ENCODE measurements around the gene CD44. TPM values are rescaled to one million over a fixed set of nuclear protein-coding genes. Genes with fewer than 3 reads are reported as not detected.

Gene CD44
- total RNA-seq, 1 donor from 2014 or later = 1,546 TPM

- no peak for TF ChIP-seq CTCF (IDR thresholded peaks at IDR 0.05)
- intact Hi-C loops (cut with micrococcal nuclease) = loop anchor here (1.0 to 5.0 kb wide), 5 partner anchors 41 to 251 kb away; no protein-coding TSS in a partner anchor
- Mint-ChIP-seq H3K4me1 (peaks cover 73% of the 10 kb centered on the region), H3K4me3 (peak overlapping the region; percentile 97), H3K27me3 (no peaks in the 10 kb centered on the region), H3K36me3 (ENCODE audit: low read depth) (peaks cover 72% of the 10 kb centered on the region), H3K9me3 (no peaks in the 10 kb centered on the region), H3K27ac (peak overlapping the region; percentile 98)
- POLR2A ChIA-PET = interaction anchor here (0.6 to 6.8 kb wide), 18 partner anchors 8 to 277 kb away, joined by 3 to 222 read pairs (median 16); no protein-coding TSS in a partner anchor
- DNase-seq (peak; percentile 38), ATAC-seq (ENCODE audit: low read depth) (no peak)
- CTCF ChIA-PET = interaction anchor here (0.8 to 3.9 kb wide), 9 partner anchors 12 to 216 kb away, joined by 3 to 18 read pairs (median 6); no protein-coding TSS in a partner anchor
Measured at GRCh38 chr11:35141571-35141971, 2.6 kb downstream of the CD44 start.

GRCh38 chr11:35142481-35143075, 3.6 kb downstream of the CD44 start:
- no peak for DNase-seq
- no peak for ATAC-seq (ENCODE audit: low read depth)
- peaks cover 81% of the 10 kb centered on the region for H3K36me3 Mint-ChIP-seq (ENCODE audit: low read depth)
- H3K4me1 Mint-ChIP-seq = peaks cover 76% of the 10 kb centered on the region
- intact Hi-C loops (cut with micrococcal nuclease) = loop anchor here (5.0 kb wide), 2 partner anchors 40 to 250 kb away; no protein-coding TSS in a partner anchor
- H3K27me3 Mint-ChIP-seq = no peaks in the 10 kb centered on the region
- no peak for TF ChIP-seq CTCF (IDR thresholded peaks at IDR 0.05)
- ChIA-PET CTCF (interaction anchor here (0.7 to 3.9 kb wide), 2 partner anchors 143 to 145 kb away, joined by 3 to 16 read pairs; no protein-coding TSS in a partner anchor), POLR2A (interaction anchor here (0.6 to 6.8 kb wide), 6 partner anchors 7 to 102 kb away, joined by 3 to 222 read pairs (median 49); no protein-coding TSS in a partner anchor)
- no peaks in the 10 kb centered on the region for H3K9me3 Mint-ChIP-seq
- peak overlapping the region; percentile 98 for H3K27ac Mint-ChIP-seq
- peak overlapping the region; percentile 97 for H3K4me3 Mint-ChIP-seq

GRCh38 chr11:35143297-35144135, 4.5 kb downstream of the CD44 start:
- Mint-ChIP-seq H3K4me1 (peaks cover 77% of the 10 kb centered on the region), H3K4me3 (peak overlapping the region; percentile 97), H3K27ac (peak overlapping the region; percentile 90), H3K36me3 (ENCODE audit: low read depth) (peaks cover 89% of the 10 kb centered on the region), H3K27me3 (no peaks in the 10 kb centered on the region), H3K9me3 (no peaks in the 10 kb centered on the region)
- ChIA-PET CTCF (interaction anchor here (0.6 to 1.5 kb wide), 7 partner anchors 19 to 324 kb away, joined by 3 to 4 read pairs (median 3); no protein-coding TSS in a partner anchor), POLR2A (interaction anchor here (0.6 to 6.8 kb wide), 25 partner anchors 9 to 248 kb away, joined by 3 to 222 read pairs (median 4); no protein-coding TSS in a partner anchor)
- intact Hi-C loops (cut with micrococcal nuclease) = loop anchor here (1.0 to 5.0 kb wide), 8 partner anchors 17 to 249 kb away; partner anchors contain the start of genes APIP and PDHX
- no peak for TF ChIP-seq CTCF (IDR thresholded peaks at IDR 0.05)
- DNase-seq (no peak), ATAC-seq (ENCODE audit: low read depth) (no peak)

- peak overlapping the region; percentile 90 for H3K27ac Mint-ChIP-seq
- peak overlapping the region; percentile 97 for H3K4me3 Mint-ChIP-seq
- peaks cover 93% of the 10 kb centered on the region for H3K36me3 Mint-ChIP-seq (ENCODE audit: low read depth)
- no peak for TF ChIP-seq CTCF (IDR thresholded peaks at IDR 0.05)
- CTCF ChIA-PET = interaction anchor here (0.6 to 1.5 kb wide), 8 partner anchors 18 to 324 kb away, joined by 3 to 4 read pairs (median 3); no protein-coding TSS in a partner anchor
- peak; percentile 62 for ATAC-seq (ENCODE audit: low read depth)
- POLR2A ChIA-PET = interaction anchor here (0.5 to 6.8 kb wide), 28 partner anchors 10 to 247 kb away, joined by 3 to 222 read pairs (median 4); no protein-coding TSS in a partner anchor
- H3K27me3 Mint-ChIP-seq = no peaks in the 10 kb centered on the region
- H3K4me1 Mint-ChIP-seq = peaks cover 81% of the 10 kb centered on the region
- intact Hi-C loops (cut with micrococcal nuclease) = loop anchor here (1.0 to 5.0 kb wide), 8 partner anchors 18 to 248 kb away; partner anchors contain the start of genes APIP and PDHX
- DNase-seq = peak; percentile 63
- no peaks in the 10 kb centered on the region for H3K9me3 Mint-ChIP-seq
Measured at GRCh38 chr11:35144136-35144741, 5.3 kb downstream of the CD44 start.
